Stomach (tissue), 19 donors: Measurements from ENCODE around the gene KCTD10. TPM values are rescaled to one million over a fixed set of nuclear protein-coding genes. Genes with fewer than 3 reads are reported as not detected.

ENCODE experiments used
- DNase-seq, 2 donors: peaks; one replicate each; pipeline versions ENCODE4 v3.0.0 to v3.0.0-alpha.2; 2013 to 2019
- H3K27ac ChIP-seq, 5 donors: fragments of 200-600 bp in 4 of 5; sonication (generic) in 4 of 5; one replicate each; pipeline ENCODE4 v1.5.1; 2013 to 2019; ENCODE audit warnings: mild to moderate bottlenecking in 1 of 5, moderate library complexity in 1 of 5
- H3K27me3 ChIP-seq, 3 donors: fragments of 200-600 bp; sonication (generic); one replicate each; pipeline ENCODE4 v1.5.1; 2017 to 2019; ENCODE audit warnings: mixed run types in 1 of 3
- H3K36me3 ChIP-seq, 4 donors: fragments of 200-600 bp; sonication (generic); 1 replicate in 3 of 4; 2 replicates in 1 of 4; pipeline ENCODE4 v1.5.1; 2016 to 2019
- H3K4me1 ChIP-seq, 4 donors: fragments of 200-600 bp; sonication (generic); one replicate each; pipeline ENCODE4 v1.5.1; 2016 to 2019
- H3K4me3 ChIP-seq, 4 donors: fragments of 200-600 bp; sonication (generic) in 3 of 4; one replicate each; pipeline ENCODE4 v1.5.1; 2016 to 2019; ENCODE audit warnings: mild to moderate bottlenecking in 1 of 4
- H3K9me3 ChIP-seq, 4 donors: fragments of 200-600 bp; sonication (generic); one replicate each; pipeline ENCODE4 v1.5.1; 2016 to 2019
- EP300 ChIP-seq: sonication (generic); formaldehyde crosslinking; IDR thresholded peaks from one replicate; pipeline ENCODE4 v1.6.1; 2017; ENCODE audit warnings: antibody characterized with exemption
- POLR2A ChIP-seq, 4 donors: fragments of 450-650 bp; IDR thresholded peaks; one replicate each; pipeline ENCODE4 v1.6.1; 2016; ENCODE audit warnings: antibody characterized with exemption in 4 of 4, control low read depth in 2 of 4, mild to moderate bottlenecking in 1 of 4, moderate library complexity in 1 of 4
- POLR2AphosphoS5 ChIP-seq, 3 donors: sonication (generic); formaldehyde crosslinking; IDR thresholded peaks; one replicate each; pipeline ENCODE4 v1.6.1; 2016; ENCODE audit warnings: antibody characterized with exemption in 3 of 3
- WGBS, 5 donors: extraction: QIAGEN DNeasy Blood & Tissue Kit in 3 of 5; methylation state at CpG; one replicate each; pipeline versions ENCODE4 v1.1.5 to v1.1.7; 2013 to 2018; 5-methylcytosine and 5-hydroxymethylcytosine counted together
- intact Hi-C: fragments of 100-400 bp; cut with DNase I; formaldehyde crosslinking; loops from one replicate; pipeline ENCODE4 v1.15.1; 2023; ENCODE audit warnings: low total_unique reads
- long read RNA-seq, 10 donors: transcript quantifications; one replicate each; lab custom pipeline, GENCODE V29; 2026
- polyA plus RNA-seq, 3 donors: library from polyadenylated mRNA; stranded (reverse); fragments of 200-250 nt; gene quantifications; one replicate each; pipeline ENCODE4 v1.2.3, GENCODE V29; 2013
- total RNA-seq, 5 donors: library from RNA; depleted of rRNA; stranded (reverse); fragments of >200 nt; gene quantifications; one replicate each; pipeline versions ENCODE4 v1.1.0 to v1.2.3, GENCODE V29; 2014 to 2016
- TF ChIP-seq, protein P1 (sequence below), 7 experiments: fragments of 450-650 bp in 4 of 7; fragments of 200-600 bp in 3 of 7; sonication (generic) in 3 of 7; IDR thresholded peaks; one replicate each; pipeline ENCODE4 v1.5.1; 2016 to 2019; ENCODE audit warnings: antibody characterized with exemption in 7 of 7, control low read depth in 2 of 7, mild to moderate bottlenecking in 1 of 7
- donor health status: healthy with polysubstance abuse.
- donor health status: Bipolar disorder and iron deficiency.
- donor health status: healthy.

KCTD10 gene, protein sequence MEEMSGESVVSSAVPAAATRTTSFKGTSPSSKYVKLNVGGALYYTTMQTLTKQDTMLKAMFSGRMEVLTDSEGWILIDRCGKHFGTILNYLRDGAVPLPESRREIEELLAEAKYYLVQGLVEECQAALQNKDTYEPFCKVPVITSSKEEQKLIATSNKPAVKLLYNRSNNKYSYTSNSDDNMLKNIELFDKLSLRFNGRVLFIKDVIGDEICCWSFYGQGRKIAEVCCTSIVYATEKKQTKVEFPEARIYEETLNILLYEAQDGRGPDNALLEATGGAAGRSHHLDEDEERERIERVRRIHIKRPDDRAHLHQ
- 100 to 1,000 TPM in 1 of 5 donors, 10 to 100 TPM in 4; 19.6 to 156 (median 48.7) TPM for total RNA-seq
- 10 to 100 TPM; 12.1 to 36.5 (median 33.6) TPM for polyA plus RNA-seq
- long read RNA-seq, donor 1, full-length matches to known transcripts, result 5 of 5 reads
- long read RNA-seq, donor 1, partial matches to known transcripts, result 0 of 5 reads
- long read RNA-seq, donor 1, other reads (novel, unspliced or antisense), result 0 of 5 reads
- long read RNA-seq, donor 2, full-length matches to known transcripts, result 5 of 5 reads
- long read RNA-seq, donor 2, partial matches to known transcripts, result 0 of 5 reads
- long read RNA-seq, donor 2, other reads (novel, unspliced or antisense), result 0 of 5 reads
- long read RNA-seq, donor 3, full-length matches to known transcripts, result 3 of 3 reads
- long read RNA-seq, donor 3, partial matches to known transcripts, result 0 of 3 reads
- long read RNA-seq, donor 3, other reads (novel, unspliced or antisense), result 0 of 3 reads
- long read RNA-seq, donor 4, full-length matches to known transcripts, result 2 of 2 reads
- long read RNA-seq, donor 4, partial matches to known transcripts, result 0 of 2 reads
- long read RNA-seq, donor 4, other reads (novel, unspliced or antisense), result 0 of 2 reads
- long read RNA-seq, donor 5, full-length matches to known transcripts, result 7 of 7 reads
- long read RNA-seq, donor 5, partial matches to known transcripts, result 0 of 7 reads
- long read RNA-seq, donor 5, other reads (novel, unspliced or antisense), result 0 of 7 reads
- long read RNA-seq, donor 6, full-length matches to known transcripts, result 4 of 4 reads
- long read RNA-seq, donor 6, partial matches to known transcripts, result 0 of 4 reads
- long read RNA-seq, donor 6, other reads (novel, unspliced or antisense), result 0 of 4 reads
- long read RNA-seq, donor 7, full-length matches to known transcripts, result 10 of 16 reads
- long read RNA-seq, donor 7, partial matches to known transcripts, result 0 of 16 reads
- long read RNA-seq, donor 7, other reads (novel, unspliced or antisense), result 6 of 16 reads
- long read RNA-seq, donor 8, full-length matches to known transcripts, result 3 of 3 reads
- long read RNA-seq, donor 8, partial matches to known transcripts, result 0 of 3 reads
- long read RNA-seq, donor 8, other reads (novel, unspliced or antisense), result 0 of 3 reads
- long read RNA-seq, donor 9, full-length matches to known transcripts, result 3 of 3 reads
- long read RNA-seq, donor 9, partial matches to known transcripts, result 0 of 3 reads
- long read RNA-seq, donor 9, other reads (novel, unspliced or antisense), result 0 of 3 reads
- long read RNA-seq, donor 10, full-length matches to known transcripts, result 3 of 3 reads
- long read RNA-seq, donor 10, partial matches to known transcripts, result 0 of 3 reads
- long read RNA-seq, donor 10, other reads (novel, unspliced or antisense), result 0 of 3 reads

DNA sequence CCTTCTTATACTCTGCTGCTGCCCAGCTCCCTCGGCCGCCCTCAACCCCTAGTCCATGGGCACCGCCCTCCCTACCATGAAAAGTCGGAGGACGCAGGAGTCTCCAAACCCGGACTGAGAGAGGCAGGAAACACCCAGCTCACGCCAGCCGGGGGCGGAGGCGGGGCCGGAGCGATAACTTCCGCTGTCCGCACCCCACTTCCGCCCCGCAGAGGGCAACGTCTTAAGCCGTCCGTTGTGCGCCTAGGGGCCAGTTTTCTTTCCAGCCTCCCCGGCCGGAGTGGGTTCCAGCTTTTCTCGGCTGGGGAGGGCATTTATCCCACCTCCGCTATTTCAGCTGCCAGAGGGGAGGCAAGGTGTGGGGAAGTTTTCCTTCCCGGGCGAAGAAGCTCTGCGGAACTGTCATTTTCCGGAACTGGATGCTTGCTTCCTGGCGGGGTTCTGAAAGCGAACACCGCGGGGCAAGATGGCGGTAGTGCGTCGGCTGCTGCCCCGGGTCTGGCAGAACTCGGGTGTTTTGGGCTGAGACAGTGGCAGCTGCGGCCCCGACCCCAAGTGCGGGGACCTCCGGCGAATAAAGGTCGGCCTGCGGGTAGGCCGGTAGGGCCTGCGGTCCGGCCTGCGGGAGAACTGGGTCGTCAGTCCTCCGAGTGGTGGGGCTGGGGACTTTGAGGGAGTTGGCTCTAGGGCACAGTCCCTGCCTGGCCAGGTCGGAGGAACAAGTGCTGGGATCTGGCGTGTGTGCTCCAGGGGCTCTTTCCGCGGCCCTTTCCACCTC, at the start of gene KCTD10, which contains the start of gene UBE3B:
Gene KCTD10, minus strand, starts transcription at position 116 of the 778 bp plus-strand sequence. Its CDS starts 38 bp downstream, at position 78.
Gene UBE3B, plus strand, starts transcription at position 450 of the 778 bp plus-strand sequence. CDS start 5,918 bp downstream, outside the sequence.
- Histone ChIP-seq H3K4me3 (peak within 1 kb of the TSS; percentile 80 to 100 (median 90)), H3K9me3 (no peaks in the 10 kb centered on the region), H3K27ac (peak within 1 kb of the TSS; percentile 87 to 98 (median 96)), H3K36me3 (peaks cover 0 to 12% (median 5%) of the 10 kb centered on the region in 4 donors), H3K4me1 (peaks cover 15 to 67% (median 47%) of the 10 kb centered on the region in 4 donors), H3K27me3 (no peaks in the 10 kb centered on the region)
- WGBS, 5 donors, result 0 to 1% (median 0%) methylated on average over 33 to 54 of the region's 54 CpGs
- intact Hi-C loops, result no loop called here
- TF ChIP-seq POLR2AphosphoS5 (IDR thresholded peaks at IDR 0.05) (peak; percentile 74 to 82 (median 80)), EP300 (peak; percentile 2), POLR2A (IDR thresholded peaks at IDR 0.05) (peak in 1 of 4 donors; percentile 34)
- TF ChIP-seq, protein P1, sequence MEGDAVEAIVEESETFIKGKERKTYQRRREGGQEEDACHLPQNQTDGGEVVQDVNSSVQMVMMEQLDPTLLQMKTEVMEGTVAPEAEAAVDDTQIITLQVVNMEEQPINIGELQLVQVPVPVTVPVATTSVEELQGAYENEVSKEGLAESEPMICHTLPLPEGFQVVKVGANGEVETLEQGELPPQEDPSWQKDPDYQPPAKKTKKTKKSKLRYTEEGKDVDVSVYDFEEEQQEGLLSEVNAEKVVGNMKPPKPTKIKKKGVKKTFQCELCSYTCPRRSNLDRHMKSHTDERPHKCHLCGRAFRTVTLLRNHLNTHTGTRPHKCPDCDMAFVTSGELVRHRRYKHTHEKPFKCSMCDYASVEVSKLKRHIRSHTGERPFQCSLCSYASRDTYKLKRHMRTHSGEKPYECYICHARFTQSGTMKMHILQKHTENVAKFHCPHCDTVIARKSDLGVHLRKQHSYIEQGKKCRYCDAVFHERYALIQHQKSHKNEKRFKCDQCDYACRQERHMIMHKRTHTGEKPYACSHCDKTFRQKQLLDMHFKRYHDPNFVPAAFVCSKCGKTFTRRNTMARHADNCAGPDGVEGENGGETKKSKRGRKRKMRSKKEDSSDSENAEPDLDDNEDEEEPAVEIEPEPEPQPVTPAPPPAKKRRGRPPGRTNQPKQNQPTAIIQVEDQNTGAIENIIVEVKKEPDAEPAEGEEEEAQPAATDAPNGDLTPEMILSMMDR (IDR thresholded peaks at IDR 0.05), result no peak
- DNase-seq, result peak; percentile 87 to 96

GRCh38 chr12:109525279-109525585, 48.1 kb upstream of the KCTD10 start:
- Histone ChIP-seq H3K27ac (no peak overlapping the region), H3K36me3 (peaks cover 63 to 100% (median 100%) of the 10 kb centered on the region in 4 donors), H3K4me1 (no peaks in the 10 kb centered on the region), H3K9me3 (no peaks in the 10 kb centered on the region), H3K4me3 (no peak overlapping the region), H3K27me3 (no peaks in the 10 kb centered on the region)
- 78 to 98% (median 88%) methylated on average over 3 of the region's 3 CpGs for WGBS, 5 donors
- intact Hi-C loops, result loop anchor here (10.0 kb wide), 1 partner anchor 250 kb away; no protein-coding TSS in a partner anchor
- no peak for DNase-seq
- TF ChIP-seq POLR2AphosphoS5 (IDR thresholded peaks at IDR 0.05) (no peak), POLR2A (IDR thresholded peaks at IDR 0.05) (no peak), EP300 (no peak)

DNA sequence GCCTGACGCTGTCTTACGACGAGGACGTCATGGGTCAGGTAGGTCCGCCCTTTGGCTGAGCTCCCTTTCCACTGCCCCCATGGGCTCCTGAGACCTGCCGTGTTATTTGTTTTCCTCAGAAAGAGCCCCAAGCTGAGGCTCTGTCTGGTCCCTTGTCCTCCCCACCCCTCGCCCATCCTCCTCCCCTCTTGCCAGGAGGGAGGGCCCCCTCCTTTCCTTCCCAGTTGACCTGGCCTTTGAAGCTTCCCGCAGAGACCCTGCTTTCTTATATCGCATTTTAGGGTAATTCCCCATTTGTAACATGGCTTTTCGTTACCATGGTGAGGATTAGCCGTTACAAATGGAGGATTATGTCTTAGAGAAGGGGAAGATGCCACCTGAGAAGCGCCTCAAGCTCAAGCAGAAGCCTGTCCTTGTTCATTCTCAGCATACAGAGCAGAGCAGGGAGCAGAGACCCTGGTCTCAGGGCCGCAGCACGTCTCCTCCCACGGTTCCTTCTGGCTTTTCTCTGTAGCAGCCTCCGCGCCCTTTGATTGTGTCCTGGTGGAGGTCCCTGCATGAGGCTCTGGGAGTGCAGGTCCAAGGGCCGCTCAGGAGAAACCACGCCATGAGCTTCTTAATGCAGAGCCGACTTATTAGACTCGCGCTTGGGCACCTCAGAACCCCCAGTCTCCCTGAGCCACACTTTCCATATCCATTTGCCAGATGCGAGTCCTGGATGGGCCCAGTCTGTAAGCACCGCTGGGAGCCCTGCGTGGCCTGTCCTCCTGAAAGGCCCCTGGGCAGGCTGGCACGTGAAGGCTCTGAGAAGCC, 47.6 kb upstream of the KCTD10 start:
- no peak overlapping the region for H3K27ac ChIP-seq
- WGBS, 5 donors, result 85 to 94% (median 92%) methylated on average over 24 to 26 of the region's 26 CpGs
- intact Hi-C loops, result loop anchor here (10.0 kb wide), 1 partner anchor 250 kb away; no protein-coding TSS in a partner anchor
- no peaks in the 10 kb centered on the region for H3K4me1 ChIP-seq
- no peak overlapping the region for H3K4me3 ChIP-seq
- no peaks in the 10 kb centered on the region for H3K27me3 ChIP-seq
- DNase-seq, result no peak
- H3K36me3 ChIP-seq, result peaks cover 61 to 100% (median 100%) of the 10 kb centered on the region in 4 donors
- TF ChIP-seq EP300, result no peak
- TF ChIP-seq, protein P1 (IDR thresholded peaks at IDR 0.05), result no peak
- TF ChIP-seq POLR2AphosphoS5 (IDR thresholded peaks at IDR 0.05), result no peak
- TF ChIP-seq POLR2A (IDR thresholded peaks at IDR 0.05), result no peak
- no peaks in the 10 kb centered on the region for H3K9me3 ChIP-seq
